HepG2 (cell line): ENCODE results near the gene NRSN2. TPM values are rescaled to one million over a fixed set of nuclear protein-coding genes. Genes with fewer than 3 reads are reported as not detected.

Experiments
- AGO1 ChIP-seq: fragments of 200-400 bp; formaldehyde crosslinking; IDR thresholded peaks from 2 replicates; pipeline ENCODE4 v1.6.1; 2017; ENCODE audit warnings: mild to moderate bottlenecking, low read depth, low read length, moderate library complexity; ENCODE audit not compliant: poor library complexity, severe bottlenecking
- ARHGAP35 ChIP-seq: sonication (generic); formaldehyde crosslinking; IDR thresholded peaks from 2 replicates; pipeline ENCODE4 v1.9.0; 2022; ENCODE audit warnings: mild to moderate bottlenecking, inconsistent platforms, moderate library complexity, missing genetic modification reagents, borderline replicate concordance
- FLYWCH1 ChIP-seq: sonication (generic); formaldehyde crosslinking; IDR thresholded peaks from 2 replicates; pipeline ENCODE4 v1.8.1; 2023; ENCODE audit warnings: mild to moderate bottlenecking, missing genetic modification reagents
- FOXC1 ChIP-seq: sonication (generic); formaldehyde crosslinking; IDR thresholded peaks from 2 replicates; pipeline ENCODE4 v1.8.0; 2022; ENCODE audit warnings: mild to moderate bottlenecking, missing genetic modification reagents, borderline replicate concordance
- FUBP1 ChIP-seq: sonication (generic); formaldehyde crosslinking; IDR thresholded peaks from 2 replicates; pipeline ENCODE4 v1.5.1; 2020; ENCODE audit warnings: missing genetic modification reagents, mild to moderate bottlenecking, borderline replicate concordance
- HOXA9 ChIP-seq: sonication (generic); formaldehyde crosslinking; IDR thresholded peaks from 2 replicates; pipeline ENCODE4 v1.8.1; 2022; ENCODE audit warnings: missing genetic modification reagents, mild to moderate bottlenecking, moderate library complexity, borderline replicate concordance
- HOXD1 ChIP-seq: sonication (generic); formaldehyde crosslinking; IDR thresholded peaks from 2 replicates; pipeline ENCODE4 v1.5.0; 2020; ENCODE audit warnings: missing genetic modification reagents
- IRF2 ChIP-seq: IDR thresholded peaks from 2 replicates; pipeline ENCODE4 v1.6.1; 2018; ENCODE audit warnings: missing genetic modification reagents, missing compliant biosample characterization
- KLF6 ChIP-seq: IDR thresholded peaks from 2 replicates; pipeline ENCODE4 v1.8.0; 2016; ENCODE audit warnings: missing biosample characterization, missing genetic modification reagents
- NFAT5 ChIP-seq: sonication (generic); formaldehyde crosslinking; IDR thresholded peaks from 2 replicates; pipeline ENCODE4 v1.4.0; 2020; ENCODE audit warnings: missing genetic modification reagents
- SIN3A ChIP-seq: IDR thresholded peaks from 2 replicates; pipeline ENCODE4 v1.6.1; 2011; ENCODE audit warnings: low read depth, mild to moderate bottlenecking, control low read depth, low read length, borderline replicate concordance
- SP1 ChIP-seq, 2 experiments: fragments of 450-650 bp in 1 of 2; sonication (generic) in 1 of 2; formaldehyde crosslinking in 1 of 2; IDR thresholded peaks; 2 replicates each; pipeline versions ENCODE4 v1.4.0 to v1.6.1; 2016 to 2020; ENCODE audit warnings: missing genetic modification reagents in 1 of 2
- YEATS2 ChIP-seq: sonication (generic); formaldehyde crosslinking; IDR thresholded peaks from 2 replicates; pipeline ENCODE4 v1.4.0; 2020; ENCODE audit warnings: missing genetic modification reagents, borderline replicate concordance
- ZNF629 ChIP-seq: sonication (generic); formaldehyde crosslinking; conservative IDR thresholded peaks from 2 replicates; pipeline ENCODE4 v1.5.0; 2020; ENCODE audit warnings: missing genetic modification reagents
- ZNF746 ChIP-seq: sonication (generic); formaldehyde crosslinking; IDR thresholded peaks from 2 replicates; pipeline ENCODE4 v1.8.0; 2022; ENCODE audit warnings: mild to moderate bottlenecking, missing genetic modification reagents
- ZNF839 ChIP-seq: sonication (generic); formaldehyde crosslinking; IDR thresholded peaks from 2 replicates; pipeline ENCODE4 v1.4.0; 2020; ENCODE audit warnings: missing genetic modification reagents, mild to moderate bottlenecking, borderline replicate concordance
- ZSCAN30 ChIP-seq: sonication (generic); formaldehyde crosslinking; IDR thresholded peaks from 2 replicates; pipeline ENCODE4 v1.5.0; 2020; ENCODE audit warnings: mild to moderate bottlenecking, missing genetic modification reagents
- polyA plus RNA-seq, 8 experiments: library from polyadenylated mRNA; depleted of rRNA in 3 of 8; stranded (reverse) in 7 of 8; unstranded in 1 of 8; fragments of >200 nt; fragmentation: Illumina TruSeq in 4 of 8; extraction: Trizol in 4 of 8; gene quantifications; 2 replicates each; pipeline versions ENCODE4 v1.2.1 to v1.2.3, GENCODE V29; 2011 to 2016; ENCODE audit warnings: low read depth in 4 of 8, missing spikeins in 1 of 8, mixed read lengths in 1 of 8; ENCODE audit not compliant: insufficient read depth in 1 of 8
- total RNA-seq, 5 experiments: library from RNA; depleted of rRNA; stranded (reverse); fragments of >200 nt; fragmentation: Illumina TruSeq; extraction: Trizol; gene quantifications; 2 replicates each; pipeline ENCODE4 v1.2.3, GENCODE V29; 2016; ENCODE audit warnings: low read depth in 1 of 5
- TF ChIP-seq, protein P1 (sequence below): sonication (generic); formaldehyde crosslinking; IDR thresholded peaks from 2 replicates; pipeline ENCODE4 v1.5.0; 2020; ENCODE audit warnings: missing genetic modification reagents
- TF ChIP-seq, protein P2 (sequence below): sonication (generic); formaldehyde crosslinking; IDR thresholded peaks from 2 replicates; pipeline ENCODE4 v1.4.0; 2020; ENCODE audit warnings: mild to moderate bottlenecking, missing genetic modification reagents

The NRSN2 gene
- total and polyA plus RNA-seq, 2 of the 13 experiments (the other 11 are each of a cell fraction or from before 2014, with no cell fraction given), result 32.3 to 49.4 TPM

DNA sequence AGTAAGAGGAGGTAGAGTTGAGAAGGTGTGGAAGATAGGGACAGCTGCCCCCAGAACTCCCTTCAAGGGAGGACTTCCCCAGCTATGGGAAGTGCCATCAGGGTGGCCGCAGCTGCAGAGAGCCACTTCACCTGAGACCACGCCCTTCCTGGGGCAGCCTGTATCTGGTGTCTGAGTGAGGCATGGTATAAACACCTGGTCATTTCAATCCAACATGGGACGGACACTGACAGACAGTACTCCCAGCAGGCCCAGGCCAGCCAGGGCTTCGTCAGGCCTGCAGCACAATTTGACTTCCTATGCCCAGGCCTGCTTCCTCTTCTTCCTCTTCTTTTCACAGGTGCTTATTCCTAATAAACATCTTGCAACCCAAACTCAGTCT, 17.1 kb upstream of the NRSN2 start (continued):
- TF ChIP-seq FUBP1 (CRISPR knock-in tag) (no peak), HOXA9 (CRISPR knock-in tag) (no peak), KLF6 (no peak), ZNF746 (CRISPR knock-in tag) (no peak), ZNF629 (CRISPR knock-in tag) (no peak), HOXD1 (CRISPR knock-in tag) (0 out of 2 replicates have a peak, but pooled peaks have one; percentile 47), FOXC1 (CRISPR knock-in tag) (no peak), SIN3A (0 out of 2 replicates have a peak, but pooled peaks have one; percentile 38), IRF2 (CRISPR knock-in tag) (no peak), NFAT5 (CRISPR knock-in tag) (peak; percentile 69; the same call in 1 of the 2 replicates), ARHGAP35 (CRISPR knock-in tag) (no peak), YEATS2 (CRISPR knock-in tag) (no peak), AGO1 (no peak), SP1 (IDR thresholded peaks at IDR 0.05) (no peak), SP1 (CRISPR knock-in tag; IDR thresholded peaks at IDR 0.05) (0 out of 2 replicates have a peak, but pooled peaks have one; percentile 4), ZSCAN30 (no peak), ZNF839 (CRISPR knock-in tag) (no peak), FLYWCH1 (CRISPR knock-in tag) (0 out of 2 replicates have a peak, but pooled peaks have one; percentile 35)
- TF ChIP-seq, protein P1, sequence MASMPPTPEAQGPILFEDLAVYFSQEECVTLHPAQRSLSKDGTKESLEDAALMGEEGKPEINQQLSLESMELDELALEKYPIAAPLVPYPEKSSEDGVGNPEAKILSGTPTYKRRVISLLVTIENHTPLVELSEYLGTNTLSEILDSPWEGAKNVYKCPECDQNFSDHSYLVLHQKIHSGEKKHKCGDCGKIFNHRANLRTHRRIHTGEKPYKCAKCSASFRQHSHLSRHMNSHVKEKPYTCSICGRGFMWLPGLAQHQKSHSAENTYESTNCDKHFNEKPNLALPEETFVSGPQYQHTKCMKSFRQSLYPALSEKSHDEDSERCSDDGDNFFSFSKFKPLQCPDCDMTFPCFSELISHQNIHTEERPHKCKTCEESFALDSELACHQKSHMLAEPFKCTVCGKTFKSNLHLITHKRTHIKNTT (CRISPR knock-in tag), result no peak
- TF ChIP-seq, protein P2, sequence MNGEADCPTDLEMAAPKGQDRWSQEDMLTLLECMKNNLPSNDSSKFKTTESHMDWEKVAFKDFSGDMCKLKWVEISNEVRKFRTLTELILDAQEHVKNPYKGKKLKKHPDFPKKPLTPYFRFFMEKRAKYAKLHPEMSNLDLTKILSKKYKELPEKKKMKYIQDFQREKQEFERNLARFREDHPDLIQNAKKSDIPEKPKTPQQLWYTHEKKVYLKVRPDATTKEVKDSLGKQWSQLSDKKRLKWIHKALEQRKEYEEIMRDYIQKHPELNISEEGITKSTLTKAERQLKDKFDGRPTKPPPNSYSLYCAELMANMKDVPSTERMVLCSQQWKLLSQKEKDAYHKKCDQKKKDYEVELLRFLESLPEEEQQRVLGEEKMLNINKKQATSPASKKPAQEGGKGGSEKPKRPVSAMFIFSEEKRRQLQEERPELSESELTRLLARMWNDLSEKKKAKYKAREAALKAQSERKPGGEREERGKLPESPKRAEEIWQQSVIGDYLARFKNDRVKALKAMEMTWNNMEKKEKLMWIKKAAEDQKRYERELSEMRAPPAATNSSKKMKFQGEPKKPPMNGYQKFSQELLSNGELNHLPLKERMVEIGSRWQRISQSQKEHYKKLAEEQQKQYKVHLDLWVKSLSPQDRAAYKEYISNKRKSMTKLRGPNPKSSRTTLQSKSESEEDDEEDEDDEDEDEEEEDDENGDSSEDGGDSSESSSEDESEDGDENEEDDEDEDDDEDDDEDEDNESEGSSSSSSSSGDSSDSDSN, result peak; percentile 58
